Left ventricle myocardium superior (tissue), 1 donor: ENCODE data around the gene TET2. TPM values are rescaled to one million over a fixed set of nuclear protein-coding genes. Genes with fewer than 3 reads are reported as not detected.

Source experiments
- ATAC-seq: fragments of 200-7000 bp; cut with Tn5 transposase; one replicate; pipeline ENCODE4 v1.9.1; 2020; ENCODE audit warnings: mild to moderate bottlenecking, moderate library complexity
- DNase-seq: peaks from one replicate; pipeline ENCODE4 v3.0.0-alpha.2; 2020
- intact Hi-C: fragments of 100-400 bp; cut with micrococcal nuclease; formaldehyde crosslinking; loops from one replicate; pipeline ENCODE4 v1.11.0; 2022
- total RNA-seq: library from RNA; stranded (reverse); fragmentation: NEBNext Ultra II Directional; extraction: Animal tissue kit (Norgen Biotek cat#: 25700); gene quantifications from one replicate; pipeline ENCODE4 v1.2.1, GENCODE V29; 2021
- donor health status: DM: no; HTN: yes; CAD: no; lungs with severe emphysema.

The TET2 gene
- total RNA-seq, 1 donor from 2014 or later = 15.4 TPM

GRCh38 chr4:105327222-105327621, 180.5 kb downstream of the TET2 start:
- ATAC-seq (no peak), DNase-seq (no peak)
- intact Hi-C loops = no loop called here

- intact Hi-C loops = no loop called here
- DNase-seq (no peak), ATAC-seq (no peak)
Measured at GRCh38 chr4:105327956-105328355, 181.3 kb downstream of the TET2 start.

DNA sequence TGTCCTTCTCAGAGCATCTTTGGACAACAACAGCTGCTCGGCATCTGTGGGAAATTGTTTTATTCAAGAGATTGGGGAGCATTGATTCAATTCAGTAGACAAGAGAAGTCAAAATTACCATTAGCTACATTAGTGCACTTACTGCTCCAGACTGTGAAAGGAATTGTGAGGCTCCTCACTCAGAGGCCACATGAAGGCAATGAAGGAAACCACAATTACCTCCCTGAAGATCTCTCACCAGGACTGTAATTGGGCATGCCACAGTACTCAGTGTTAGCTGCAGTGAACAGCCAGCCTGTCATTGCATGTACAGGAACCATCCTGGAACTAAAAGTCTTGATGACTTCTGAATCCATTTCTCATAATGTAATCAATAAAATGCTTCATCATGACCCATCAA, 182.4 kb downstream of the TET2 start:
- ATAC-seq = no peak
- no peak for DNase-seq
- intact Hi-C loops = no loop called here
